Daoy (cell line): ENCODE data around the gene LILRB5. TPM values are rescaled to one million over a fixed set of nuclear protein-coding genes. Genes with fewer than 3 reads are reported as not detected.
"Not testable (repeated sequence)": the region's sequence is repeated elsewhere in the genome, so short reads cannot be mapped to it uniquely, and the experiment has no call there.

Experiments used
- DNase-seq: peaks from one replicate; pipeline ENCODE4 v3.0.0-alpha.2; 2015; ENCODE audit warnings: low read depth
- total RNA-seq: library from RNA; depleted of rRNA; stranded (reverse); fragments of >200 nt; shearing (Covaris generic); gene quantifications from 2 replicates; pipeline ENCODE4 v1.2.3, GENCODE V29; 2014

The LILRB5 gene
- total RNA-seq, 1 experiment from 2014 or later, result not detected

GRCh38 chr19:54242646-54243045, 14.4 kb downstream of the LILRB5 start, which contains the start of gene LILRA6:
TSS of gene LILRA6 (minus strand) at chr19:54242790.
- DNase-seq, result not testable (repeated sequence)

- DNase-seq, result not testable (repeated sequence)
Measured at GRCh38 chr19:54242234-54242633, 14.8 kb downstream of the LILRB5 start.

DNA sequence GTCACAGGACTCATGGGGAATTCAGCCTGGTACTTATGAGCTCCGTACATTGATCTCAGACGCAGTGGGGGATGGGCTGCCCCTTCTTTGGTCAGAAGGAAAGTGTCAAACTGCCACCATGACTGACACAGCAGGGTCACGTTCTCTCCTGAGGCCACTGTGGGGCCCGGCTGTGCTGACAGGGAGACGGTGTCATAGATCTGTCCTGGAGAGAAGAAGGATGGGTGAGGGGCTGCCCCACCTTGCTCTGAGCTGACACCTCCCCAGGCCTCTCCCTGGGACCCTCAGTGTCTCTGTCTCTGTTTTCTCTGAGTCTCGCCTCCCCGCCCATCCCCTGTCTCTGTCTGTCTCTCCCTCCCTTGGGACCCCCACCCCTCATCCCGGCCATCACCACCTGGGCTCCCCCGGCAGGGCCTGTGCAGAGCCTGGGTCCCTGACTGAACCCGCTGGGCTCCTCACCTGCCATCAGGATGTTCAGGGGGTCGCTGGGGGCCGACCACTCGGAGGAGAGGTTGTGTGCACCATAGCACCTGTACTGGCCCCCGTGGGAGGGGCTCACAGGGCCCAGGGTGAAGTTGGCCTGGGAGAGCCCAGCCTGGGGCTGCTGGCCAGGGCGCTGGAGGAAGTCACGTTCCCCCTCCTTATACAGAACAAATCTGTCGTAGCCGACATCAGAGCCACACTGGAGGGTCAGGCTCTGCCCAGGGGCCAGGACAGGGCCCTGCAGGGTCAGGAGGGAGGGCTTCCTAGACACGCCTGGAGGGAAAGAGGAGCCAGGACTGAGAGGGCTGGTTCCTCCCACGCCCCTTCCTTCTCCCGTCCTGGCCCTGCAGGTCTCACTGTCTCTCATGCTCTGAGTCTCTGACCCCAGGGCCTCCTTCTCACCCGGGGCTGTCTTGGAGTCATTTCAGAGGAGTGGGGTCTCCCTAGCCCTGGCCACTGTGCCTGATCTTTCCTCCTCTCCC, 16.4 kb downstream of the LILRB5 start:
- DNase-seq, result not testable (repeated sequence)

DNA sequence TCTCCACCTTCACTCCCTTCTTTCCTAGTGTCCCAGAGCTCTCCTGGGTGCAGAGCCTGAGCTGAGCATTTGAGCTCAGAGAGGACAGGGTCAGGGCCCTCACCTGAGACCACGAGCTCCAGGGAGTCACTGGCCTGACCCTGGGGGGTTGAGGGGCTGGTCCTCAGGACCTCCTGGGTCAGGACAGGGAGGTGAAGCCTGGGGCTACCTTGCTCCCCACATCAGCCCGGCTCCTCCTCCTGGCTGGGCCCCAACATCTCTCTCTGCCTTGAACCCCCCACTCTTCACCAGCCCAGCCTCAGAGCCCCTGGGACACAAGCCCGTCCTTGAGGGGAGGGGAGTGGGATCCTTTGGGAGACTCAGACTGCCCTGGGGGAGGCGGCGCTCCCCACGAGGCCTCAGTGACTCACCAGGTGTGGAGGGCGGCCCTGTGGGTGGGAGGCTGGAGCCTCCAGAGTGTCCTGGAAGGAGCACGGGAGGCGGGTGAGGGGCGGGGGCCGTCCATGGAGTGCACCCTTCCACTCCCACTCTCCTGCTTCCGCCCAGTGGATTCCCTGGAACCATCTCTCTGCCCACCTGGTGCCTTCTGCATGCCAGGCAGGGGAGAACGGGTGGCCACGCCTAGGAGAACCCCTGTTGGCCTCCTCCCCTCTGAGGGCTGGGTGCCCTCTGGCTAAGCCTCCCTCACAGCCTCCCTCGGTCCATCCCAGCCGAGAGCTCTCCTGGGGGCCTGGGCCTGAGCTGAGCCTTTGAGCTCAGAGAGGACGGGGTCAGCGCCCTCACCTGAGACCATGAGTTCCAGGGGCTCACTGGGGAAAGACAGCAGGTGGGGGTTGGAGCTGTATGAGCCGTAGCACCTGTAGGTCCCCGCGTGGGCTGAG, 17.3 kb downstream of the LILRB5 start:
- DNase-seq, result not testable (repeated sequence)

DNA sequence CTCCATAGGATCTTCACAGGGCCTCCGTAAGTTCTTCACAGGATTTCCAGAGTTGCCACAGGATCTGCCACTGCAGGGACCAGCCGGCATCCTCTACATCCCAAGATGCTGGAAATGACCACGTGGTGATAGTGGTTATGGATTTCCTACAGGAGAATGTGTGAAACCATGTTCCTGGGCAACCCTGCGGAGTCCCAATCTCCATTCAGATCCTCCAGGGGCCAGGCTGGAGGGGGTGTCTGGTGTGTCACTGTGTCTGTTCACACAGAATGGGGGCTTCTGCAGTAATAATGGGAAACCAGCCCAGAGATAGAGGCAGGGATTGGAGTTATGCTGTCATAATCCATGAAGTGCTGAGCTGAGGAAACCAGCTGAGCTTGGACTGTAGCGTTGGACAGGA, 23.1 kb downstream of the LILRB5 start:
- no peak for DNase-seq

DNA sequence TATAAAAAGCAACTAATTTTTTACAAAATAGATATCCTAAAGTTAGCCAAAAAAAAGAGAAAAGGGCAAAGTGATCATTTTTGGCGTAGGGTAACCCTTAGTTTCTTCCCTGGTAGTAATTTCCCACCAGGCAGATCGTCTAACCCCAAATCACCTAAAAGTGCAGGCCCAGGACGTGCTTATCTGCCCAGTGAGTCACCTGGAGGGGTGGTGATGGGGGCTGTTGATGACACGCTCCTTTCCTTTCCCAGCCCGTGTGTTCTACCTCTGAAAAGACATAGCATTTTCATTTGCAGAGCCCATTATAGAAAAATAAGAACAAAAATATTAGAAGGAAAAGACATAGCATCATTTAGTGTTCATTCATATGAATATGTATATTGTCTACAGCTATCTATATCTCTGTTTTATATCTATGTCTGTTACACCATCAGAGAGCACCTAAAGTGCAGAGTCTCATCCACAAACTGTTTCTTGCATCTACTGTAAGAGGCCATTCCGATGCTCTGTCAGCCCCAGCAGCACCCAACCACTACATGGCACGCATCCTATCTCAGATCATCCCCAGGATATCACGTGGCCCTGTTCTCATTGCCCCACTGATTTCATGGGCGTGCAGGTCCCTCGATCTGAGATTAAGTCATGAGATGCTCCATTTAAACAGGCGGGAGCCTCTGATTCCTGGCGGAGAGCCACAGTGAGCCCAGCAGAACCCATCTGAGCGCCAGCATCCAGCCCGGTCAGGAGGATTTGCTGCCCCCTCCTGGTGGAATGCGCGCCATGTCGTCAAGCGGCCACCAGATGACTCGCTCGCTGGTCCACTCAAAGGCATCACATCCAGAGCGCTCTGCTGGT, 25.8 kb downstream of the LILRB5 start:
- DNase-seq, result peak; percentile 85

GRCh38 chr19:54230031-54230430, 27.0 kb downstream of the LILRB5 start:
- DNase-seq, result no peak

- no peak for DNase-seq
Measured at GRCh38 chr19:54229146-54229545, 27.9 kb downstream of the LILRB5 start.

GRCh38 chr19:54224619-54225018, 32.5 kb downstream of the LILRB5 start:
- DNase-seq, result not testable (repeated sequence)

GRCh38 chr19:54223937-54224281, 33.2 kb downstream of the LILRB5 start:
- DNase-seq, result not testable (repeated sequence)

GRCh38 chr19:54223277-54223936, 33.7 kb downstream of the LILRB5 start:
- not testable (repeated sequence) for DNase-seq

DNA sequence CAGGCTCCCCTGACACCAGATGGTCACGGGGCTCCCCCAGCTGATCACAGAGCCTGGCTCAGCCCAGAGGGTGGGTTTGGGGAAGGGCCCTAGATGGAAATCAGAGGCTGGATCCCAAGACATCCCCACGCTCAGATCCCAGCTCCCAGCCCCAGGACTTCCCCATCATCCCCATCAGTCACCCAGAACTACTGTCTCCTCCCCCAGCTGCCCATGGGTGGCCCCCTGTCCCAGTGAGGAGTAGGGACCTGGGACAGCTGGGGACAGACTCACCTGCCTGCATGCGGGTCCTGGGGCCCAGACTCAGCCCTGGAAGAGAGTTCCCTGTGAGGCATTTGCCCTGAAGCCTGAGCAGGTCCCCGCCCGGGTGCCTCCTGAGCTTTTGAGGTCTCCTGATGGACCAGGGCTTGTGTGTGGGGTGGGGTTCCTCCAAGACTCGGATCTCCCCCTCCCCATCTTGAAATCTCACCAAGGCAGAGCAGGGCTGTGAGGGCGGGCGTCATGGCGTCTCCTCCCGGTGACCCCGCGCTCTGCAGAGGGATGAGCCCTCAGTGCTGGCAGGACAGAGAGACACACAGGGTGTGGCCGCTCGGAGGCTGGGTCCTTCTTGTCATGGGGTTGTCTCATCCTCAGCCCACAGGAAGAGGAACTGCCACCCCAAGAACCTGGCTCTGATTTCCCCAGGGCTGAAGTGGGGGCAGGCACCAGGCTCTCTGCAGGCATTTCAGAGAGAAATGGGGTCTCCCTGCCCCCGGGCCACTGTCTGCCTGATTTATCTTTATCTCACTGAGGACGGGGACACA, 34.4 kb downstream of the LILRB5 start, which contains the start of gene LILRB3:
Gene LILRB3, minus strand, starts transcription at position 534 of the 803 bp plus-strand sequence. Its CDS starts 31 bp downstream, at position 503.
- not testable (repeated sequence) for DNase-seq

DNA sequence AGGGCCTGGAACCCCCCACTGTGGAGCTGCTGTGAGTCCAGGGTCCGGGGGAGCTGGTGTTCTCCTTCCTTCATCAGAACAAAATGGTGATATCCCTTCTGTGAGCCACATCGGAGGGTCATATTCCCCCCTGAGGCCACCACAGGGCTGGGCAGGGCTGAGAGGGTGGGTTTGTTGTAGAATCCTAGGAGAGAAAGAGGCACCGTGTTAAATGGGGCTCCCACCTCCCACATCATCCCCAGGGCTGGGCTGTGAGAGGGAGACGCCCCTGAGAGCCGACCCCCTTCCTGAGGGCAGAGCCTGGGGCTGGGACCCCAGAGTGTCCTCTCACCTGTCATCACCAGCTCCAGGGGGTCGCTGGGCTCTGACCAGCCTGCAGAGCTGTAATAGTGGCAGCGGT, 35.1 kb downstream of the LILRB5 start:
- not testable (repeated sequence) for DNase-seq

GRCh38 chr19:54219702-54220101, 37.4 kb downstream of the LILRB5 start:
- not testable (repeated sequence) for DNase-seq

- DNase-seq, result no peak
Measured at GRCh38 chr19:54218960-54219661, 38.0 kb downstream of the LILRB5 start.

GRCh38 chr19:54218259-54218658, 38.8 kb downstream of the LILRB5 start:
- DNase-seq, result no peak

GRCh38 chr19:54217517-54218247, 39.4 kb downstream of the LILRB5 start:
- not testable (repeated sequence) for DNase-seq

- DNase-seq, result no peak
Measured at GRCh38 chr19:54216869-54217268, 40.2 kb downstream of the LILRB5 start.
